22Rv1 (cell line): ENCODE data around the gene FAM43A.

Experiments
- ZFX ChIP-seq: fragments of 450-650 bp; IDR thresholded peaks from 2 replicates; pipeline ENCODE4 v1.6.1; 2017; ENCODE audit warnings: antibody characterized with exemption, borderline replicate concordance
- TF ChIP-seq, protein P1 (sequence below): fragments of 450-650 bp; IDR thresholded peaks from 2 replicates; pipeline ENCODE4 v1.5.1; 2017; ENCODE audit warnings: mild to moderate bottlenecking

DNA sequence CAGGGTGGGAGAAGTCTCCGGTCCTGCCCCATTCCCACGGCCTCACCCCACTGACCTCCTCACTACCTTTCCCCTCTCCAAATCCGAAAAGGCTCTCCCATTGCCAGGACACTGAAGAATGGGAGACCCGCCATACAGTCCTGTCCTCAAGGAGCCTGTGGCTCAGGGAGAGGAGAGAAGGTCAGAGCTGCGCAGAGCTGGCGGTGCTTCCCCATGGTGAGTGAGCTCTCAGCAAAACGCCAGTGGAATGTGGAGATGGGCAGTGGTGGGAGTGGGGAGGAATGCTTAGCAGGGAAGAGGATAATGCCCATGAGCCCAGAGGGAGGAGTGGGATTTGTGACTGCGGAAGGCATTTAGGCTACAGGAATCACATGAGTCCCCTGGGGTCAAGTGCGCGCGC, 20.1 kb downstream of the FAM43A start:
- TF ChIP-seq, protein P1, sequence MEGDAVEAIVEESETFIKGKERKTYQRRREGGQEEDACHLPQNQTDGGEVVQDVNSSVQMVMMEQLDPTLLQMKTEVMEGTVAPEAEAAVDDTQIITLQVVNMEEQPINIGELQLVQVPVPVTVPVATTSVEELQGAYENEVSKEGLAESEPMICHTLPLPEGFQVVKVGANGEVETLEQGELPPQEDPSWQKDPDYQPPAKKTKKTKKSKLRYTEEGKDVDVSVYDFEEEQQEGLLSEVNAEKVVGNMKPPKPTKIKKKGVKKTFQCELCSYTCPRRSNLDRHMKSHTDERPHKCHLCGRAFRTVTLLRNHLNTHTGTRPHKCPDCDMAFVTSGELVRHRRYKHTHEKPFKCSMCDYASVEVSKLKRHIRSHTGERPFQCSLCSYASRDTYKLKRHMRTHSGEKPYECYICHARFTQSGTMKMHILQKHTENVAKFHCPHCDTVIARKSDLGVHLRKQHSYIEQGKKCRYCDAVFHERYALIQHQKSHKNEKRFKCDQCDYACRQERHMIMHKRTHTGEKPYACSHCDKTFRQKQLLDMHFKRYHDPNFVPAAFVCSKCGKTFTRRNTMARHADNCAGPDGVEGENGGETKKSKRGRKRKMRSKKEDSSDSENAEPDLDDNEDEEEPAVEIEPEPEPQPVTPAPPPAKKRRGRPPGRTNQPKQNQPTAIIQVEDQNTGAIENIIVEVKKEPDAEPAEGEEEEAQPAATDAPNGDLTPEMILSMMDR = no peak
- TF ChIP-seq ZFX = no peak
